Keratinocyte (primary cell): Measurements from ENCODE around the gene NR3C2. TPM values are rescaled to one million over a fixed set of nuclear protein-coding genes. Genes with fewer than 3 reads are reported as not detected.

Experiments
- DNase-seq: peaks from one replicate; pipeline ENCODE4 v3.0.0-alpha.2; 2011; ENCODE audit warnings: low read depth, missing footprints, low spot score
- FAIRE-seq: peaks from 2 replicates; lab custom pipeline; 2011; peaks lifted over from hg19 to GRCh38; lab: Jason Lieb, UNC
- H2AFZ ChIP-seq: 2 replicates; pipeline ENCODE4 v1.6.0; 2012; ENCODE audit warnings: low read length, control low read depth, inconsistent platforms; ENCODE audit not compliant: control insufficient read depth
- H3K27ac ChIP-seq: 2 replicates; pipeline ENCODE4 v1.5.1; 2011; ENCODE audit warnings: low read length; ENCODE audit not compliant: control insufficient read depth, insufficient read depth
- H3K27me3 ChIP-seq: 3 replicates; pipeline ENCODE4 v1.6.0; 2011; ENCODE audit warnings: low read length; ENCODE audit not compliant: control insufficient read depth, insufficient read depth; ENCODE audit errors: extremely low read depth
- H3K36me3 ChIP-seq, 2 experiments: 2 replicates in 1 of 2; 3 replicates in 1 of 2; pipeline ENCODE4 v1.5.1; 2011; ENCODE audit warnings: low read length in 2 of 2, mild to moderate bottlenecking in 1 of 2; ENCODE audit not compliant: control insufficient read depth in 2 of 2, insufficient read depth in 2 of 2; ENCODE audit errors: extremely low read depth in 1 of 2
- H3K4me1 ChIP-seq: 3 replicates; pipeline ENCODE4 v1.5.1; 2011; ENCODE audit warnings: low read length; ENCODE audit not compliant: control insufficient read depth, insufficient read depth; ENCODE audit errors: extremely low read depth
- H3K4me2 ChIP-seq: 3 replicates; pipeline ENCODE4 v1.6.0; 2011; ENCODE audit warnings: low read depth, low read length; ENCODE audit not compliant: control insufficient read depth, insufficient read depth; ENCODE audit errors: extremely low read depth
- H3K4me3 ChIP-seq, 3 experiments: fragments of 200-600 bp in 1 of 3; sonication (generic) in 1 of 3; 2 replicates in 2 of 3; 3 replicates in 1 of 3; pipeline ENCODE4 v1.5.1; 2011 to 2016; ENCODE audit warnings: low read length in 3 of 3, mild to moderate bottlenecking in 3 of 3, control low read depth in 2 of 3, inconsistent platforms in 1 of 3, low read depth in 1 of 3, mixed read lengths in 1 of 3, mixed run types in 1 of 3, moderate library complexity in 1 of 3; ENCODE audit not compliant: control insufficient read depth in 2 of 3, insufficient read depth in 2 of 3; ENCODE audit errors: extremely low read depth in 1 of 3
- H3K79me2 ChIP-seq: 2 replicates; pipeline ENCODE4 v1.6.0; 2012; ENCODE audit warnings: low read length; ENCODE audit not compliant: control insufficient read depth, insufficient read depth
- H3K9ac ChIP-seq: 3 replicates; pipeline ENCODE4 v1.6.0; 2011; ENCODE audit warnings: low read length; ENCODE audit not compliant: control insufficient read depth, insufficient read depth; ENCODE audit errors: extremely low read depth
- H3K9me1 ChIP-seq: 3 replicates; pipeline ENCODE4 v1.6.0; 2011; ENCODE audit warnings: low read length; ENCODE audit not compliant: control insufficient read depth, insufficient read depth; ENCODE audit errors: extremely low read depth
- H3K9me3 ChIP-seq: 2 replicates; pipeline ENCODE4 v1.5.1; 2012; ENCODE audit warnings: low read depth, low read length; ENCODE audit not compliant: control insufficient read depth
- H4K20me1 ChIP-seq: 3 replicates; pipeline ENCODE4 v1.6.0; 2011; ENCODE audit warnings: low read length; ENCODE audit not compliant: control insufficient read depth, insufficient read depth; ENCODE audit errors: extremely low read depth
- EZH2 ChIP-seq: IDR thresholded peaks from one replicate; pipeline ENCODE4 v1.6.1; 2012; ENCODE audit warnings: inconsistent platforms, mild to moderate bottlenecking, low read length, moderate library complexity
- dilution Hi-C: fragments of 300-500 bp; cut with MboI; formaldehyde crosslinking; loops from one replicate; pipeline ENCODE4 v1.7.0; 2020; ENCODE audit warnings: low sequenced_read_pairs; ENCODE audit not compliant: extremely low pct_ligation_motif_present
- polyA plus RNA-seq, 5 experiments: library from polyadenylated mRNA; depleted of rRNA in 3 of 5; stranded (reverse) in 3 of 5; stranded (forward) in 1 of 5; unstranded in 1 of 5; fragments of >200 nt; gene quantifications; 1 replicate in 1 of 5; 2 replicates in 3 of 5; 3 replicates in 1 of 5; pipeline versions ENCODE4 v1.2.1 to v1.2.3, GENCODE V29; 2011 to 2012; ENCODE audit warnings: missing spikeins in 2 of 5, low read depth in 1 of 5, low replicate concordance in 1 of 5
- TF ChIP-seq, protein P1 (sequence below), 3 experiments: IDR thresholded peaks in 1 of 3; conservative IDR thresholded peaks in 1 of 3; optimal IDR thresholded peaks in 1 of 3; 2 replicates in 2 of 3; 3 replicates in 1 of 3; pipeline versions ENCODE3 to v1.5.1; 2011; ENCODE audit warnings: low read length in 3 of 3, mild to moderate bottlenecking in 3 of 3, moderate library complexity in 2 of 3, control low read depth in 1 of 3, inconsistent platforms in 1 of 3; ENCODE audit not compliant: insufficient read depth in 2 of 3; ENCODE audit errors: extremely low read depth in 1 of 3

NR3C2 gene
- polyA plus RNA-seq, 1 donor (not counting 4 experiments of a cell fraction or from before 2014, with no cell fraction given), result 1.5 TPM

GRCh38 chr4:148271166-148271565, 171.0 kb downstream of the NR3C2 start:
- TF ChIP-seq EZH2, result no peak
- TF ChIP-seq, protein P1, sequence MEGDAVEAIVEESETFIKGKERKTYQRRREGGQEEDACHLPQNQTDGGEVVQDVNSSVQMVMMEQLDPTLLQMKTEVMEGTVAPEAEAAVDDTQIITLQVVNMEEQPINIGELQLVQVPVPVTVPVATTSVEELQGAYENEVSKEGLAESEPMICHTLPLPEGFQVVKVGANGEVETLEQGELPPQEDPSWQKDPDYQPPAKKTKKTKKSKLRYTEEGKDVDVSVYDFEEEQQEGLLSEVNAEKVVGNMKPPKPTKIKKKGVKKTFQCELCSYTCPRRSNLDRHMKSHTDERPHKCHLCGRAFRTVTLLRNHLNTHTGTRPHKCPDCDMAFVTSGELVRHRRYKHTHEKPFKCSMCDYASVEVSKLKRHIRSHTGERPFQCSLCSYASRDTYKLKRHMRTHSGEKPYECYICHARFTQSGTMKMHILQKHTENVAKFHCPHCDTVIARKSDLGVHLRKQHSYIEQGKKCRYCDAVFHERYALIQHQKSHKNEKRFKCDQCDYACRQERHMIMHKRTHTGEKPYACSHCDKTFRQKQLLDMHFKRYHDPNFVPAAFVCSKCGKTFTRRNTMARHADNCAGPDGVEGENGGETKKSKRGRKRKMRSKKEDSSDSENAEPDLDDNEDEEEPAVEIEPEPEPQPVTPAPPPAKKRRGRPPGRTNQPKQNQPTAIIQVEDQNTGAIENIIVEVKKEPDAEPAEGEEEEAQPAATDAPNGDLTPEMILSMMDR (optimal IDR thresholded peaks at IDR 0.05 in 1 of 3, IDR thresholded peaks at IDR 0.05 in 1 of 3, conservative IDR thresholded peaks at IDR 0.05 in 1 of 3; ENCODE audit: extremely low read depth in 1 of 3, insufficient read depth in 2 of 3, low read length in 3 of 3), result no peak
- no peaks in the 10 kb centered on the region for H3K9me1 ChIP-seq
- H3K4me2 ChIP-seq, result no peak overlapping the region
- no peak overlapping the region for H2AFZ ChIP-seq
- H4K20me1 ChIP-seq, result no peaks in the 10 kb centered on the region
- DNase-seq, result no peak
- FAIRE-seq, result no peak
- no peaks in the 10 kb centered on the region for H3K79me2 ChIP-seq
- no peaks in the 10 kb centered on the region for H3K27me3 ChIP-seq
- H3K9me3 ChIP-seq, result no peaks in the 10 kb centered on the region
- H3K36me3 ChIP-seq, result no peaks in the 10 kb centered on the region
- no peak overlapping the region for H3K27ac ChIP-seq
- dilution Hi-C loops, result no loop called here
- peaks cover 6% of the 10 kb centered on the region for H3K4me1 ChIP-seq
- H3K9ac ChIP-seq, result no peak overlapping the region
- H3K4me3 ChIP-seq, result no peak overlapping the region

- no peaks in the 10 kb centered on the region for H3K36me3 ChIP-seq
- no peaks in the 10 kb centered on the region for H3K79me2 ChIP-seq
- H2AFZ ChIP-seq, result no peak overlapping the region
- no peaks in the 10 kb centered on the region for H4K20me1 ChIP-seq
- no peak overlapping the region for H3K4me2 ChIP-seq
- no peaks in the 10 kb centered on the region for H3K9me1 ChIP-seq
- no peak for FAIRE-seq
- dilution Hi-C loops, result no loop called here
- H3K4me3 ChIP-seq, result no peak overlapping the region
- no peaks in the 10 kb centered on the region for H3K27me3 ChIP-seq
- TF ChIP-seq, protein P1 (optimal IDR thresholded peaks at IDR 0.05 in 1 of 3, IDR thresholded peaks at IDR 0.05 in 1 of 3, conservative IDR thresholded peaks at IDR 0.05 in 1 of 3; ENCODE audit: extremely low read depth in 1 of 3, insufficient read depth in 2 of 3, low read length in 3 of 3), result no peak
- TF ChIP-seq EZH2, result no peak
- H3K4me1 ChIP-seq, result peaks cover 6% of the 10 kb centered on the region
- H3K9ac ChIP-seq, result no peak overlapping the region
- H3K9me3 ChIP-seq, result no peaks in the 10 kb centered on the region
- no peak for DNase-seq
- H3K27ac ChIP-seq, result no peak overlapping the region
These were observed 171.6 kb downstream of the NR3C2 start for GRCh38 chr4:148270630-148271029.
